K562 (cell line): Measurements from ENCODE around the gene MED13L. TPM values are rescaled to one million over a fixed set of nuclear protein-coding genes. Genes with fewer than 3 reads are reported as not detected.

ENCODE experiments used
- CBX5 ChIP-seq: IDR thresholded peaks from 2 replicates; pipeline ENCODE4 v1.6.1; 2014; ENCODE audit warnings: low read depth, borderline replicate concordance
- HCFC1 ChIP-seq: IDR thresholded peaks from 2 replicates; pipeline ENCODE4 v1.6.1; 2012; ENCODE audit warnings: low read depth, low read length, improper control_type of control experiment
- RAD21 ChIP-seq, 2 experiments: fragments of 250-450 bp in 1 of 2; fragments of 450-650 bp in 1 of 2; sonication (Bioruptor Pico) in 1 of 2; formaldehyde crosslinking in 1 of 2; IDR thresholded peaks in 1 of 2; conservative IDR thresholded peaks in 1 of 2; 2 replicates each; pipeline versions ENCODE4 v1.4.0 to v1.8.0; 2020 to 2022; ENCODE audit warnings: mild to moderate bottlenecking in 2 of 2, moderate library complexity in 1 of 2
- RCOR1 ChIP-seq, 2 experiments: IDR thresholded peaks; 2 replicates each; pipeline ENCODE4 v1.6.1; 2012; ENCODE audit warnings: low read depth in 2 of 2, low read length in 2 of 2, borderline replicate concordance in 1 of 2, improper control_type of control experiment in 1 of 2
- STAG1 ChIP-seq: sonication (generic); formaldehyde crosslinking; IDR thresholded peaks from 2 replicates; pipeline ENCODE4 v1.5.0; 2020; ENCODE audit warnings: missing genetic modification reagents, borderline replicate concordance
- ZBTB8A ChIP-seq: fragments of 450-650 bp; IDR thresholded peaks from 2 replicates; pipeline ENCODE4 v1.6.1; 2018; ENCODE audit warnings: mild to moderate bottlenecking, moderate library complexity; ENCODE audit not compliant: partially characterized antibody
- polyA plus RNA-seq, 8 experiments: library from polyadenylated mRNA; depleted of rRNA in 4 of 8; stranded (reverse) in 5 of 8; unstranded in 3 of 8; fragments of >200 nt; fragmentation: Nextera tagmentation in 2 of 8; fragmentation: Illumina TruSeq in 1 of 8; extraction: Ambion mirVana in 2 of 8; extraction: Trizol in 1 of 8; gene quantifications; 2 replicates each; pipeline versions ENCODE4 v1.2.1 to v1.2.3, GENCODE V29; 2011 to 2014; ENCODE audit warnings: inconsistent platforms in 1 of 8, missing spikeins in 1 of 8
- total RNA-seq, 7 experiments: library from RNA; depleted of rRNA in 6 of 7; stranded (reverse); fragments of >200 nt in 6 of 7; fragmentation: Illumina TruSeq in 2 of 7; extraction: Trizol in 2 of 7; gene quantifications; 2 replicates each; pipeline versions ENCODE4 v1.2.1 to v1.2.3, GENCODE V29; 2011 to 2021; ENCODE audit warnings: low replicate concordance in 1 of 7
- TF ChIP-seq, protein P1 (sequence below), 3 experiments: IDR thresholded peaks in 2 of 3; conservative IDR thresholded peaks in 1 of 3; 2 replicates each; pipeline ENCODE4 v1.5.1; 2011 to 2012; ENCODE audit warnings: low read length in 3 of 3, mild to moderate bottlenecking in 3 of 3, control low read depth in 2 of 3, improper control_type of control experiment in 1 of 3, inconsistent platforms in 1 of 3, low read depth in 1 of 3, mixed read lengths in 1 of 3, moderate library complexity in 1 of 3; ENCODE audit not compliant: insufficient read depth in 2 of 3

The MED13L gene
- total and polyA plus RNA-seq, 9 of the 15 experiments (the other 6 are each of a cell fraction or from before 2014, with no cell fraction given): 13.4 to 90.3 (median 36.9) TPM

DNA sequence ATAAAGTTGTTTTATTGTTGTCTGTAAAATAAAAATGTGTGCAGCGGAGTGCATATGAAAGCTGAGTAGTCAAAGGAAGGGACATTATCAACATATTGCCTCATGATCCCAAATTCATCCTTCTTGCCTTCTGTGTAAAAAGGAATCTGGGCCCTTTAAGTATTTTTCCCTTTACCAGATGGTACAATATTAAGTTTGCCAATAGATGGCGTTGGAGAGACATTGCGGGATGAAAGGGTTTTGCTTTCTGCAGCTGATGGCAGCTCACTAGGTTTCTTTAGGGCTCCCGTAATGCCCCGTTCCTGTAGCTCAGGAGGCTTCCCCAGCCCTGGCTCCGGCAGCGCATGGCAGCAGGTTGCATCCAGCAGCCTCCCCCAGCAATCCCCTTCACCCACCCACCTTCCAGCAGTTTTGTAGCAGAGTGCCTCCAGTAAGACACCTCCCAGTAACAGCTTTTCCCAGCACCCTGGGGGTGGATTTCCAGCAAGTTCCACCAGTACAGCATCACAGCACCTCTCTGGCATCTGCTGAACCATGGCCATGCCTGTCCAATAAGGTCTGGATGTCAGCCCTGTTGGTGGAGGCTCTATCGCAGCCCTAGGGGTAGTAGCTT is 354.4 kb downstream of the MED13L start (continued):
- TF ChIP-seq, protein P1, sequence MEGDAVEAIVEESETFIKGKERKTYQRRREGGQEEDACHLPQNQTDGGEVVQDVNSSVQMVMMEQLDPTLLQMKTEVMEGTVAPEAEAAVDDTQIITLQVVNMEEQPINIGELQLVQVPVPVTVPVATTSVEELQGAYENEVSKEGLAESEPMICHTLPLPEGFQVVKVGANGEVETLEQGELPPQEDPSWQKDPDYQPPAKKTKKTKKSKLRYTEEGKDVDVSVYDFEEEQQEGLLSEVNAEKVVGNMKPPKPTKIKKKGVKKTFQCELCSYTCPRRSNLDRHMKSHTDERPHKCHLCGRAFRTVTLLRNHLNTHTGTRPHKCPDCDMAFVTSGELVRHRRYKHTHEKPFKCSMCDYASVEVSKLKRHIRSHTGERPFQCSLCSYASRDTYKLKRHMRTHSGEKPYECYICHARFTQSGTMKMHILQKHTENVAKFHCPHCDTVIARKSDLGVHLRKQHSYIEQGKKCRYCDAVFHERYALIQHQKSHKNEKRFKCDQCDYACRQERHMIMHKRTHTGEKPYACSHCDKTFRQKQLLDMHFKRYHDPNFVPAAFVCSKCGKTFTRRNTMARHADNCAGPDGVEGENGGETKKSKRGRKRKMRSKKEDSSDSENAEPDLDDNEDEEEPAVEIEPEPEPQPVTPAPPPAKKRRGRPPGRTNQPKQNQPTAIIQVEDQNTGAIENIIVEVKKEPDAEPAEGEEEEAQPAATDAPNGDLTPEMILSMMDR (IDR thresholded peaks at IDR 0.05 in 2 of 3, conservative IDR thresholded peaks at IDR 0.05 in 1 of 3; ENCODE audit: insufficient read depth in 2 of 3, low read depth in 1 of 3, low read length in 3 of 3): peak; percentile 50 to 67 (median 64); a peak in 4 of 6 replicates
- TF ChIP-seq STAG1 (CRISPR knock-in tag) (peak; percentile 32; the same call in 1 of the 2 replicates), RCOR1 (IDR thresholded peaks at IDR 0.05; ENCODE audit: borderline replicate concordance in 1 of 2, low read depth in 2 of 2, low read length in 2 of 2) (0 out of 4 replicates have a peak, but pooled peaks of 1 of the 2 experiments have one; percentile 11), HCFC1 (no peak), CBX5 (0 out of 2 replicates have a peak, but pooled peaks have one; percentile 35), ZBTB8A (no peak), RAD21 (CRISPR knock-in tag; conservative IDR thresholded peaks at IDR 0.05 in 1 of 2, IDR thresholded peaks at IDR 0.05 in 1 of 2) (peak; percentile 24 to 65; a peak in 2 of 4 replicates)
- TF ChIP-seq, all 486 proteins: peak for 11
